GM23248 (cell line): ENCODE measurements around the gene CNDP1. TPM values are rescaled to one million over a fixed set of nuclear protein-coding genes. Genes with fewer than 3 reads are reported as not detected.
"Not testable (repeated sequence)": the region's sequence is repeated elsewhere in the genome, so short reads cannot be mapped to it uniquely, and the experiment has no call there.

Experiments
- DNase-seq: peaks from one replicate; pipeline ENCODE4 v3.0.0-alpha.2; 2015
- H2AFZ ChIP-seq: fragments of 200-600 bp; sonication (generic); 2 replicates; pipeline ENCODE4 v1.6.1; 2016; ENCODE audit warnings: antibody characterized with exemption
- H3F3A ChIP-seq: fragments of 200-600 bp; sonication (generic); 2 replicates; pipeline ENCODE4 v1.6.1; 2016; ENCODE audit warnings: mild to moderate bottlenecking, antibody characterized with exemption, mixed run types; ENCODE audit not compliant: insufficient read depth
- H3K27ac ChIP-seq: fragments of 200-600 bp; sonication (generic); 2 replicates; pipeline ENCODE4 v1.5.1; 2016; ENCODE audit warnings: mild to moderate bottlenecking
- H3K27me3 ChIP-seq: fragments of 200-600 bp; sonication (generic); replicated peaks from 2 replicates; pipeline ENCODE4 v1.6.1; 2016; ENCODE audit warnings: mild to moderate bottlenecking; ENCODE audit not compliant: insufficient read depth
- H3K36me3 ChIP-seq: fragments of 200-600 bp; sonication (generic); 2 replicates; pipeline ENCODE4 v1.6.1; 2016; ENCODE audit warnings: low read depth, mild to moderate bottlenecking
- H3K4me1 ChIP-seq: fragments of 200-600 bp; sonication (generic); 2 replicates; pipeline ENCODE4 v1.6.1; 2016; ENCODE audit warnings: mild to moderate bottlenecking; ENCODE audit not compliant: insufficient read depth
- H3K4me2 ChIP-seq: fragments of 200-600 bp; sonication (generic); one replicate; pipeline ENCODE4 v1.6.1; 2016; ENCODE audit warnings: mild to moderate bottlenecking; ENCODE audit not compliant: unreplicated experiment
- H3K4me3 ChIP-seq: fragments of 200-600 bp; sonication (generic); 2 replicates; pipeline ENCODE4 v1.5.1; 2016; ENCODE audit warnings: mild to moderate bottlenecking
- H3K79me2 ChIP-seq: fragments of 200-600 bp; sonication (generic); 2 replicates; pipeline ENCODE4 v1.6.1; 2016; ENCODE audit warnings: mild to moderate bottlenecking; ENCODE audit not compliant: insufficient read depth
- H3K9ac ChIP-seq: fragments of 200-600 bp; sonication (generic); 2 replicates; pipeline ENCODE4 v1.6.1; 2016; ENCODE audit warnings: mild to moderate bottlenecking
- H3K9me2 ChIP-seq: fragments of 200-600 bp; sonication (generic); 2 replicates; pipeline ENCODE4 v1.6.1; 2016; ENCODE audit warnings: mixed run types, mild to moderate bottlenecking, moderate library complexity; ENCODE audit not compliant: insufficient read depth
- H3K9me3 ChIP-seq: fragments of 200-600 bp; sonication (generic); one replicate; pipeline ENCODE4 v1.6.1; 2017; ENCODE audit warnings: low read depth
- H4K20me1 ChIP-seq: fragments of 200-600 bp; sonication (generic); 2 replicates; pipeline ENCODE4 v1.6.0; 2016; ENCODE audit not compliant: insufficient read depth
- EZH2 ChIP-seq: fragments of 200-600 bp; sonication (generic); IDR thresholded peaks from 2 replicates; pipeline ENCODE4 v1.6.1; 2018; ENCODE audit warnings: antibody characterized with exemption, mild to moderate bottlenecking; ENCODE audit not compliant: insufficient read depth, poor library complexity, severe bottlenecking
- EZH2phosphoT487 ChIP-seq: fragments of 200-600 bp; sonication (generic); IDR thresholded peaks from 2 replicates; pipeline ENCODE4 v1.6.1; 2018; ENCODE audit warnings: antibody characterized with exemption, moderate library complexity, mild to moderate bottlenecking, low read depth; ENCODE audit not compliant: insufficient read depth
- WGBS, 2 experiments: methylation state at CpG; one replicate each; pipeline ENCODE4 v1.1.6; 2015 to 2017; ENCODE audit warnings: low lambda C conversion rate in 2 of 2, low coverage in 1 of 2; ENCODE audit errors: missing lambda C conversion rate in 2 of 2; 5-methylcytosine and 5-hydroxymethylcytosine counted together
- in situ Hi-C: fragments of 300-500 bp; cut with MboI; formaldehyde crosslinking; loops from 2 replicates; pipeline ENCODE4 v1.15.0; 2020
- polyA plus RNA-seq: library from polyadenylated mRNA; unstranded; fragments of >200 nt; fragmentation: Nextera tagmentation; extraction: Ambion mirVana; gene quantifications from 2 replicates; pipeline ENCODE4 v1.2.1, GENCODE V29; 2016
- total RNA-seq: library from RNA; depleted of rRNA; stranded (reverse); fragments of >200 nt; shearing (Covaris generic); gene quantifications from 2 replicates; pipeline ENCODE4 v1.2.3, GENCODE V29; 2014

CNDP1 gene
- total and polyA plus RNA-seq, 2 experiments from 2014 or later: not detected

DNA sequence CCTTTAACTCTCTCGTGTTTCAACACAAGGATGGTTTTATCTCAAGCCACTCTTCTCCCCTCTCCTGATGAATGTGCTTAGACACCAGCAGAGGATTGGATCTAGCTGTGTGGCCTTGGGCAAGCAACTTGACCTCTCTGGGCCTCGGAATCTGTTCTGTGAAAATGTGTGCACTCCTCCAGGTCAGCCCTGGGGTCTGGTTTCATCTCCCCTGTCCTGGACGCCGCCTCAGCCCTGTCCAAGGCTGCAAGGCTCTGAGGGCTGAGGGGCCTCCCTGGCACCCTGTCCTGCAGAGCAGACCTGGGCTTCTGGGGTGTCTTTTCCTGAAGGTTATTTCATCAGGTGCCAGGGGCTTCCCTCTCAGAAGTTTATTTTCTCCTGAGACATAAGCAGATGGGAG is 28.5 kb downstream of the CNDP1 start:
- Histone ChIP-seq H3K79me2 (no peaks in the 10 kb centered on the region), H3K4me1 (no peaks in the 10 kb centered on the region), H4K20me1 (no peaks in the 10 kb centered on the region), H3K36me3 (no peaks in the 10 kb centered on the region), H3K9ac (no peak overlapping the region), H3K9me3 (no peaks in the 10 kb centered on the region), H3K4me2 (no peak overlapping the region), H3K27me3 (peaks cover 10% of the 10 kb centered on the region), H3K9me2 (no peaks in the 10 kb centered on the region), H3K4me3 (no peak overlapping the region), H3F3A (no peaks in the 10 kb centered on the region), H3K27ac (no peak overlapping the region), H2AFZ (no peak overlapping the region)
- no peak for TF ChIP-seq EZH2phosphoT487
- no peak for TF ChIP-seq EZH2
- DNase-seq: no peak
- 30 to 39% methylated on average over 4 of the region's 4 CpGs for WGBS, 2 experiments
- in situ Hi-C loops: loop anchor here (25.0 kb wide), 1 partner anchor 375 kb away; no protein-coding TSS in a partner anchor

GRCh38 chr18:74563999-74564398 is 29.7 kb downstream of the CNDP1 start:
- Histone ChIP-seq H3K27ac (no peak overlapping the region), H3F3A (no peaks in the 10 kb centered on the region), H3K4me2 (no peak overlapping the region), H3K4me3 (no peak overlapping the region), H2AFZ (no peak overlapping the region), H3K27me3 (peaks cover 10% of the 10 kb centered on the region), H3K36me3 (no peaks in the 10 kb centered on the region), H3K9me2 (no peaks in the 10 kb centered on the region), H4K20me1 (no peaks in the 10 kb centered on the region), H3K4me1 (no peaks in the 10 kb centered on the region), H3K79me2 (no peaks in the 10 kb centered on the region), H3K9me3 (no peaks in the 10 kb centered on the region), H3K9ac (no peak overlapping the region)
- 59 to 61% methylated on average over 3 of the region's 3 CpGs for WGBS, 2 experiments
- no peak for TF ChIP-seq EZH2phosphoT487
- no peak for TF ChIP-seq EZH2
- in situ Hi-C loops: loop anchor here (25.0 kb wide), 1 partner anchor 377 kb away; no protein-coding TSS in a partner anchor
- no peak for DNase-seq

GRCh38 chr18:74565164-74565563 is 30.9 kb downstream of the CNDP1 start:
- H3K9ac ChIP-seq, H3K79me2 ChIP-seq, H3K36me3 ChIP-seq, H3F3A ChIP-seq, H3K4me1 ChIP-seq, H3K9me3 ChIP-seq, H3K27ac ChIP-seq, H3K4me2 ChIP-seq, H2AFZ ChIP-seq, H4K20me1 ChIP-seq, H3K9me2 ChIP-seq, H3K27me3 ChIP-seq, H3K4me3 ChIP-seq, DNase-seq: not testable (repeated sequence)
- in situ Hi-C loops: loop anchor here (25.0 kb wide), 1 partner anchor 378 kb away; no protein-coding TSS in a partner anchor
- WGBS, 2 experiments: 50 to 74% methylated on average over 1 of the region's 1 CpG

GRCh38 chr18:74565993-74566392 is 31.7 kb downstream of the CNDP1 start:
- not testable (repeated sequence) for H3K4me1 ChIP-seq, H3K4me3 ChIP-seq, H4K20me1 ChIP-seq, H3F3A ChIP-seq, H2AFZ ChIP-seq, H3K27ac ChIP-seq, H3K9me3 ChIP-seq, H3K27me3 ChIP-seq, H3K79me2 ChIP-seq, H3K9me2 ChIP-seq, H3K9ac ChIP-seq, DNase-seq, H3K4me2 ChIP-seq, H3K36me3 ChIP-seq
- 34 to 49% methylated on average over 3 of the region's 3 CpGs for WGBS, 2 experiments
- in situ Hi-C loops: loop anchor here (25.0 kb wide), 1 partner anchor 379 kb away; no protein-coding TSS in a partner anchor

DNA sequence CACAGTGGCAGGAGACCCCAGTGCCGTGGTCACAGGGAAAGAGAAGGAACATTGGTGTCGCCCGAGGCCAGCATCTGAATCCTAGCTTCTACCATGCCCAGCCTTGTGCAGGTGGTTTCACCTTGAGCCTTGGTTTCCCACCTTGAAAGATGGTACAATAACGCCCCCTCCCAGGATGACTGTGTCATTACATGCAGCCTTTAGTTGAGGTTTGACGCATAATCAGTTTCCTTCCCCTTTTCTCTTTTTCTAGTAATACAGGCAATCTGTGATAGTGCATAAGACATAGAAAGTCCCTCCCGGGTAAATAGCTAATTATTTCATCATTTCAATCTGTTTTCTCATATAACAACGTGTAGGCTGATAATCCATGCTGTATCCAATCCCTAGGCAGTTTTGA is 33.5 kb downstream of the CNDP1 start:
- Histone ChIP-seq H3K27me3 (peaks cover 5% of the 10 kb centered on the region; the same call in 1 of the 2 replicates), H3K9ac (no peak overlapping the region), H3K4me2 (no peak overlapping the region), H3K4me1 (no peaks in the 10 kb centered on the region), H3K36me3 (no peaks in the 10 kb centered on the region), H3K9me2 (no peaks in the 10 kb centered on the region), H3K79me2 (no peaks in the 10 kb centered on the region), H2AFZ (no peak overlapping the region), H3F3A (no peaks in the 10 kb centered on the region), H4K20me1 (no peaks in the 10 kb centered on the region), H3K9me3 (no peaks in the 10 kb centered on the region), H3K27ac (no peak overlapping the region), H3K4me3 (no peak overlapping the region)
- TF ChIP-seq EZH2 (no peak), EZH2phosphoT487 (no peak)
- DNase-seq: no peak
- in situ Hi-C loops: loop anchor here (25.0 kb wide), 1 partner anchor 381 kb away; no protein-coding TSS in a partner anchor
- WGBS, 2 experiments: 40 to 43% methylated on average over 7 of the region's 7 CpGs
